SK-N-SH (cell line): ENCODE measurements around the gene PTGIS.

Source experiments
- CTCF ChIP-seq: fragments of 200-600 bp; sonication (generic); IDR thresholded peaks from 2 replicates; pipeline ENCODE4 v1.6.1; 2017; ENCODE audit warnings: antibody characterized with exemption, mild to moderate bottlenecking, moderate library complexity
- ELF1 ChIP-seq: IDR thresholded peaks from 2 replicates; pipeline ENCODE4 v1.4.0; 2012
- EZH2phosphoT487 ChIP-seq: fragments of 200-600 bp; sonication (generic); IDR thresholded peaks from 2 replicates; pipeline ENCODE4 v1.6.1; 2017; ENCODE audit warnings: low read depth, mixed run types, mild to moderate bottlenecking, antibody characterized with exemption, moderate library complexity, borderline replicate concordance
- FOXJ3 ChIP-seq: sonication (generic); formaldehyde crosslinking; IDR thresholded peaks from 2 replicates; pipeline ENCODE4 v1.5.1; 2020; ENCODE audit warnings: mild to moderate bottlenecking, missing genetic modification reagents
- JUND ChIP-seq: IDR thresholded peaks from 2 replicates; pipeline ENCODE4 v1.4.0; 2012
- MXI1 ChIP-seq: IDR thresholded peaks from 2 replicates; pipeline ENCODE4 v1.6.1; 2012; ENCODE audit warnings: mild to moderate bottlenecking, low read depth, low read length, improper control_type of control experiment
- POLR2AphosphoS5 ChIP-seq: IDR thresholded peaks from 2 replicates; pipeline ENCODE4 v1.6.1; 2012; ENCODE audit warnings: low read depth, low read length
- RCOR1 ChIP-seq: fragments of 150-350 bp; IDR thresholded peaks from 2 replicates; pipeline ENCODE4 v1.6.1; 2017; ENCODE audit warnings: antibody characterized with exemption, low read length
- REST ChIP-seq: IDR thresholded peaks from 2 replicates; pipeline ENCODE4 v1.6.1; 2012; ENCODE audit warnings: mild to moderate bottlenecking, low read depth, low read length, moderate library complexity
- RFX5 ChIP-seq: IDR thresholded peaks from 2 replicates; pipeline ENCODE4 v1.6.1; 2012; ENCODE audit warnings: mild to moderate bottlenecking, improper control_type of control experiment, low read length
- SIN3A ChIP-seq: IDR thresholded peaks from 2 replicates; pipeline ENCODE4 v1.6.1; 2012; ENCODE audit warnings: low read depth, mild to moderate bottlenecking, low read length, moderate library complexity, borderline replicate concordance
- SMC3 ChIP-seq: IDR thresholded peaks from 2 replicates; pipeline ENCODE4 v1.6.1; 2012; ENCODE audit warnings: low read depth, low read length, improper control_type of control experiment
- TAF1 ChIP-seq: IDR thresholded peaks from 2 replicates; pipeline ENCODE4 v1.6.1; 2012; ENCODE audit warnings: low read depth, mild to moderate bottlenecking, low read length, moderate library complexity, borderline replicate concordance
- USF2 ChIP-seq: fragments of 150-350 bp; IDR thresholded peaks from 2 replicates; pipeline ENCODE4 v1.6.1; 2017; ENCODE audit warnings: antibody characterized with exemption, low read length, low read depth, borderline replicate concordance

DNA sequence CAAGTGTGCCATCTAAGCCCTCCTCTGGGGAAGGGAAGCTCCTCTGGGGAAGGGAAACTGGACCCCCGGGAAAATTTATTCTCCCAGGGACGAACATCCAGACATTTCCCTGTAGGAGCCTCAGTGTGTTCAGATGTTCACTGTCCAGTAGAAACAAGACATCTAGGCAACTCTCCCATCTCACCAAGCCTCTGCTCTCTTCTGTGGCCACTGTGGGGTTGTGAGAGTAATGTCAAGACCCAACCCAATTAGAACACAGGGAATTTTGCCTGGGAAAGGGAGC, 3.6 kb upstream of the PTGIS start:
- TF ChIP-seq RCOR1 (no peak), CTCF (no peak), POLR2AphosphoS5 (no peak), REST (no peak), RFX5 (no peak), TAF1 (no peak), SMC3 (no peak), MXI1 (no peak), USF2 (no peak), ELF1 (no peak), EZH2phosphoT487 (no peak), JUND (no peak), SIN3A (no peak), FOXJ3 (CRISPR knock-in tag) (no peak)
